8988T (cell line): ENCODE results near the gene MFNG.

ENCODE experiments used
- DNase-seq: peaks from one replicate; pipeline ENCODE4 v3.0.0; 2011

MFNG gene

DNA sequence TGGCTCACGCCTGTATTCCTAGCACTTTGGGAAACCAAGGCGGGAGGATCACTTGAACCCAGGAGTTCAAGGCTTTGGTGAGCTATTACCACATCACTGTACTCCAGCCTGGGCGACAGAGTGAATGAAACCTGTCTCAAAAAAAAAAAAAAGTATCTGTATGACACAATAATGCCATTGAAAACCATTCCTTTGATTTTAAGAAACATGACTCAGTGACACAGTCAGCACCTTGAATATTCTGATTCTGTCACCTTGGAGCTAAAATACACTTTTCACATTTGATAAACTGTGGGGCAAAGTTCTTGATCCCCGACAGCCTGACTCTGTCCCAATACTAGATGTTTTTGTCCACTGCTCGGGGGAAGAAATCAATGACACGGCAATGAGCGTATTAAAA lies 42.2 kb downstream of the MFNG start:
- no peak for DNase-seq

DNA sequence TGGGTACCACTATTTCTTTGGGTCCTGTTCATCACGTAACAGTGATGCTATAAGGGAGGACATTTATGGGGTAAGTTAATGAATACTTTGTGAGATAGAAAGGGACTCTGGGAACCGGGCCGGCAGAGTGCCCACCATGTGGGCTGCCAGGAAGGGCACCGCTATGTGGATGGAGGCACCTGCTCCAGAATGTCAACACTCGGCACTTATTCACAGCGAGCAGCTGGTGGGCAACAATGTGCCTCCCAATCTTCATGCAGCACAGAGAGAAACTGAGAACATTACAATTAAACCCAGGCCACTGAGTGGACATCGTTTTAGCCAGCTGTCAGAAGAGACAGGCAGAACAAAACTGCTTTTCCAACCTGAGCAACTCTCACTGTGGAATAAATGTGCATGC lies 43.1 kb downstream of the MFNG start:
- DNase-seq: no peak

DNA sequence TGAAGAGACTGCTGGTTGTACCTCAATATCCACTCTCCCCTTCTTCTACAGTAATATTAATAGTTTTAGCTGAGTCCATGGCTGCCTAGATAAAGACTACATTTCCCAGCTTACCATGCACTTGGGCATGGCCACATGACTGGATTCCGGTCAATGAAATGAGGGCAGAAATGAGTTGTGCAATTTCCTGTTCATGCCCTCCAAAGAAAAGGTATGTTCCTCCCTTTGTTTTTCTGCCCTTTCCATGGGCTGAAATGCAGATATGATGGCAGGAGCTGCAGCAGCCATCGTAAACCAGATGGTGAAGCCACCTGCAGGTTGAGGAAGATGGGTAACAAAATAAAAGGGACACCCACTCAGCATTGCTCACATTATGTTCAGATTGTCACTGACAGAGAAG lies 43.6 kb downstream of the MFNG start:
- peak; percentile 37 for DNase-seq

DNA sequence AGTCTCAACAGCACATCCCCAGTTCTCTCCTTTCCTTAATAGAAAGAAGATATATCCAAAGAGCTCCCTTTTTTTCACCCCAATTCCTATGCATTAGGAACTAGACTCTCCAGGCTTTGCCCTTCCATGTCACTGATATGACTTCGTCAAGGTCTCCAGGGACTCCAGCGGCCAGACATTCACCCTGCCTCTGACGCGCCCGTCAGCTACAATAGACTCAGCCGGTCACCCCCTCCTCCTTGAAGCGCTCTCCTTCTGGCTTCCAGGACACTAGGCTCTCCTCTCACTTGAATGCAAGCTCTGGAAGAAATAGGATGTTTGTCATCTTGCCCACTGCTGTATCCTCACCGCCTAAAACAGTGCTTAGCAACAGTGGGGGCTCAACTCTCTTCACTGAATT lies 44.0 kb downstream of the MFNG start:
- DNase-seq: no peak

DNA sequence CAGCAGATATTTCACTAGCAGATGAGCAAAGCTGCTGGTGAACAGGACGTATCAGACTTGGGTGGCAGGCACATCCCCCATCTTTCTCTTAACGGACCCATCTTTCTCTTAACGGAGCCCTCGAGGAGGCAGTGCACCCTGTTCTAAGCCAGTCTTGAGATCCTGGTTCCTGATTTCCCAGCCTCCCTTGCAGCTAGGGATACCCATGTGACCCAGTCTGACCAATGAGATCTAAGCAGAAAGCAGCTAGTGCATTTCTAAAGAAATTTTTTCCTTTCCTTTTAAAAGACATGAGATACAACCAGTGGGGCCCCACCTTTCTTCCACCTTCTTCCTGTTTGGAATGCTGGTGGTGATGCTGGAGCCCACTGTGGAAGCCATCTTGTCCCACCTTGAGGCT lies 45.3 kb downstream of the MFNG start:
- no peak for DNase-seq

DNA sequence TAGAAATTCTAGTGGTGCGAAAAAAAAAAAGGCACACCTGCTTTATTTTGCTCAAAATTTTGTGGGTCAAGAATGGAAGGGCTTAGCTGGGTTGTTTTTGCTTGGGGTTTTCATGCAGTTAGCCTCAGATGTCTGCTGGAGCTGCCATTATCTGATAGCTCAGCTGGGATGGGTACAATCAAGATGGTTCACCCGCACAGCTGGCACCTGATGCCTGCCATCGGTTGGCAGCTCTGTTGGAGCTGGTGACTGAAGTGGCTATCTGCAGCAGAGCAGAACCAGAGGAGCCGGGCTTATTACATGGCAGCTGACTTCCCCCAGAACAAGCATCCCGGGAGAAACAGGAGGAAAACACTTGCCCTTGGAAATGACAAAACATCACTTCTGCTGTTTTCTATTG lies 46.8 kb downstream of the MFNG start:
- DNase-seq: no peak

DNA sequence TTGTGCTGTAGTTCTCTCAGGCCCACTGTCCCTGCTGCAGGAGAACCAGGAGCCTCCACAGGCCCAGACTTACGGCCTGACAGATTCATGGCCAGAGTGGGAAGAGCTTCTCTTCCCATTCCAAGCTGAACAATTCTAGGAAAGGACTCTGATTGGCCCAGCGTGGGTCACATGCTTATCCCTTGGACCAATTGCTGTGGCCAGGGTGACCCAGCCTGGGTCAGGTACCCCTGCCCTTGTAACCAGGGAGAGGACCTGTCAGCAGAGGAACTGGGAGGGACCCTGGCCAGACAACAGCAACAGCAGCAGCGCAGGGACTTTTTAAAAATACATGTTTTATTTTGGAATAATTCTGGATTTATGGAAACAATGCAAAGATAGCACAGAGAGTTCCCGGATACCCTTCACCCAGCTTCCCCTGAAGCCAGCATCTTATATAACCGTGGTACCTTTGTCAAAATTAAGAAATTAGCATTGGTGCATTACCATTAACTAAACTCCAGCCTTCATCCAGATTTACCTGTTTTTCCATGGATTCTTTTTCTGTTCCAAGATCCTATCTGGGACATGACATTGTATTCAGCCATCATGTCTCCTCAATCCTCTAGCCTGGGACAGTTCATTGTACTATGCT lies 50.1 kb downstream of the MFNG start:
- DNase-seq: no peak

DNA sequence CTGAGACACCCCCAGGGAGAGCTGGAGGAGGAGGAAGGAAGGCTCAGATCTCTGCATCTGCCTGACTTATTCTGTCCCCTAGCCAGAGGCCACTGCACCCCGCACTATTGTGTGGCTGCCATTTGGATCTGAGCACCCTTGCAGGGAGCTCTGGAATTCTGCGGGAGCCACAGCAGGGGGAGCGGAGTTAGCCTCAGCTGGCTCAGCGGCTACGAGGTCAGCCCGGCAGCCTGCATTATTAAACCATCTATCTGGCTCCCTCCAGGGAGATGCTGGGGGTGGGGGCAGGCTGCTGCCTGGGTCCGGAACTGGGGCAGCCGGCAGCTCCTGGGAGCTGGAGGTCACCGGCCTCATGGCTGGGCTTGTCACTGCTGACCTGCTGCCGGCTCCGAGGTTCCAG lies 52.4 kb downstream of the MFNG start:
- no peak for DNase-seq

DNA sequence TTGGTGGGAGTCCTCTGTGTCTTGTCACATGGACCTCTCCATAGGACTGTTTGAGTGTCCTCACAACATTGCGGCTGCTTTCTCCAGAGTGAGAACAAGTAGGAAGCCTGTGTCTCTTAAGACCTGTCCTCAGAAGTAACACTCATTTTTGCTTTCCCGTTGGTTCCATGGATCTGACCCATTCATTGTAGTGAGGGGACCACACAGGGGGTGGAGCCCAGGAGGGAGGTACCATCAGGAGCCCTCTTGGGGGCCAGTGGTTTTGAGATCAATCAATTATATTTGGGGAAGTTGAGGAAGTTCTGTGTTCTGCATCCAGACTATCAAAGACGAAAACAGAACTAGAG lies 53.5 kb downstream of the MFNG start:
- no peak for DNase-seq

DNA sequence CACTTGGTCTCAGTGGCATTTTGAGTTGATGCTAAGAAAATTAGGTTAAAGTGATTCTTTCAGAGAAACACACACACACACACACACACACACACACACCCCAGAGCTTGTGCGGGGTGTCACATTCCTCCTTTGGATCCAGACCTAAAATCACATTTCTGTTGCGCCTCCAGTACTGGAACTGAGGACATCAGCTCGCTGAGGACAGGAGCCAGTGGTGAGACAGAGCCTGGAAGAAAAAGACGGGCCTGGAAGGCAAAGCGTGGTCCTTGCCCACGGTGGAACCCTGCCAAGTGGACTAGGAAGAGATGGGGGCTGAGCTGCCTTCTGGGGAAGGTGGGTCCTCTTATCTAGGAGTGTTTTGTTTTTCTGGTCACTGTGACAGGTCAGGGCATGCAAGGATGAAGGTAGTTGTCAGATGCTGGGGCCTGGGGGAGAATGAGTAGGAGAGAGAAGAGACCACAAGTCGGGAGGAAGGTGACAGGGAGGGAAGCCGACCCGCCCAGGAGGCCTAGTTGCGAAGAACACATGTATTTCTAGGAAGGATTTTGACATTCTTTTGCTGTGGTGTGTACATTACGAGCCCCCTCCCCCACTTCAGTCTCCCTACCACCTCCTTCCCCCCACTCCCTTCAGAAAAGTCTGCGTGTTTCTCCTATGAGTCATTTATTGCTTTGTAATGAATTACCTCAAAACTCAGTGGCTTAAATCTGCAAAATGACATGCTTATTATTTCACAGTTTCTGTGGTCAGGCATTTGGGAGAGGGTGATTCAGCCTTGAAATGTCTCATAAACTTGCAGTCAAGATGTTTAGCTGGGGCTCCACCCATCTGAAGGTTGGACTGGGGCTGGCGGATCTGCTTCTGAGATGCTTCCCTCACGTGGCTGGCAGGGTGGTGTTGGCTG lies 54.1 kb downstream of the MFNG start:
- DNase-seq: no peak

DNA sequence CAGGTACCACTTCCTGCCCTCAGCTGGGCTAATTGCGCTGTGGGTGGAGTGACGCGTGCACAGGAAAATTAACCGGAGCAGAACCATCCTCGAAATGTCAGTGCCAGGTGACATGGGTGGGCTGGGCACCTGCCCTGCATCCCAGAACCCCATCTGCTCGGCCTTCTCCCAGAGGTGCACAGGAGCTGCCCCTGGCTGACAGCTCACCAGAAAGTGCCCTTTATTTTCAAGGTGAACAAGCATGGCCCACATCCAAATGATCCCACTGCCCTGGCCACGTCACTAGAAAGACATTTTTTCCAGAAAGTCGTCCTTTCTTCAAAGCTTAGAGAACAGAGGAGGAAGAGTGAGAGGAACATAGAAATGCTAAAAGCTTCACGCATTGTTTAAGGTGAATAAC lies 54.8 kb downstream of the MFNG start:
- no peak for DNase-seq

DNA sequence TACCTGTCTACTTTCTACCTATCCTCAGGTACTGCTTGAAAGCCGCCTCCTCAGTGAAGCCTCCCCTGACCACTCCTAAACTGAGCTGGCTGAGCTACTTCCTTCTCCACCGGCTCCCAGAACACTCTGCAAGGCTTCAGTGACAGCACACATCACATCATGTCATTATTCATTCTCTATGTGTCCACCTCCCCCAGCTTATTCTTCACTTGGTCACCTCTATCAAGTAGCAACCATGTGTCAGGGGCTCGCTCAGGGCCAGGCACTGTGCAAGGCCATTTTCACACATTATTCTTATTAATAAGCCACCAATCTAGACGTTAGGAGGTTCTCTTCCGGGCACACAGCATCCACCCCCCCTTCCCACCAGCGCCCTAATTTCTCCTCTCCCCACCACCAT lies 55.2 kb downstream of the MFNG start:
- DNase-seq: no peak

DNA sequence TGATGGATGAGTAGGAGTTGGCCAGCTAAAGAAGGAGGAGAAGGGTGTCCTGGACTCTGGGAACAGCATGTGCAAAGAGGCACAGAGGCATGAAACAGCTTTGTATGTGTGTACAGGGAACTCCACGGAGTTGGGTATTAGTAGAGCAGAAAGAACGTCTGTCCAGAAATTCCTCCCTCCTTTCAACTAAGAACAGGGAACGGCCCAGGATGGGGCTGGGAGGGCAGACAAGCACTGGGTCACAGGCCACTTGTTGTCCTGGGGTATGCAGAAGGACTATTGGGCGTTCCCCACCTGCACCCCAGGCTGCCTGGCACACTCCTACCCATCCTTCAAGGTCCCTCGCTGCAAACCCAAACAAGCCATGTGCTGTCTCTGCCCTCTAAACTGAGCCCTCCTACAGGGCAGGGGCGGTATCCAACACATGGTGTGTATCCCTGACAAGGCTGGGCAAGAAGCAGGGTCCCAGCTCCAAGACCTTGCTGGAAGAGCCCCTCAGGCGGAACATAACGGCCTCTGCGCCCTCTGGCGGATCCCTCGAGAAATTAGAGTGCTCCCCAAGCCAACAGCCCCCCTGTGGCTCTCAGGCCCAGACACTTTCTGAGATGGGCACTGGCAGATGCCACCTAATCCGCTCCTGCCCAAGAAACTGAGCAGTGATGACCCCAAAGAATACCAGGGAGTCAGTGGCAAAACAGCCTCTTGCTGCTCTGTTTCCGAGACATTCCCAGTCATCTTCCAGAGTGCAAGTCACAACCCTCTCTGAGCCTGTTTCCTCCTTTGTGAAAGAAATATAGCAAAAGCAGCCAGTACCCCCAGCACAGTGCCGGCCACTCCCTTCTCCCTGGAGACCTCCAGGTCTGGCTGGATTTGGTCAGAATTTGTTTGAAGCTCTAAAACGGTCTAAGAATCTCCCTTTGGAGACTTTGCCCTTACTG lies 57.3 kb downstream of the MFNG start:
- DNase-seq: peak; percentile 65

DNA sequence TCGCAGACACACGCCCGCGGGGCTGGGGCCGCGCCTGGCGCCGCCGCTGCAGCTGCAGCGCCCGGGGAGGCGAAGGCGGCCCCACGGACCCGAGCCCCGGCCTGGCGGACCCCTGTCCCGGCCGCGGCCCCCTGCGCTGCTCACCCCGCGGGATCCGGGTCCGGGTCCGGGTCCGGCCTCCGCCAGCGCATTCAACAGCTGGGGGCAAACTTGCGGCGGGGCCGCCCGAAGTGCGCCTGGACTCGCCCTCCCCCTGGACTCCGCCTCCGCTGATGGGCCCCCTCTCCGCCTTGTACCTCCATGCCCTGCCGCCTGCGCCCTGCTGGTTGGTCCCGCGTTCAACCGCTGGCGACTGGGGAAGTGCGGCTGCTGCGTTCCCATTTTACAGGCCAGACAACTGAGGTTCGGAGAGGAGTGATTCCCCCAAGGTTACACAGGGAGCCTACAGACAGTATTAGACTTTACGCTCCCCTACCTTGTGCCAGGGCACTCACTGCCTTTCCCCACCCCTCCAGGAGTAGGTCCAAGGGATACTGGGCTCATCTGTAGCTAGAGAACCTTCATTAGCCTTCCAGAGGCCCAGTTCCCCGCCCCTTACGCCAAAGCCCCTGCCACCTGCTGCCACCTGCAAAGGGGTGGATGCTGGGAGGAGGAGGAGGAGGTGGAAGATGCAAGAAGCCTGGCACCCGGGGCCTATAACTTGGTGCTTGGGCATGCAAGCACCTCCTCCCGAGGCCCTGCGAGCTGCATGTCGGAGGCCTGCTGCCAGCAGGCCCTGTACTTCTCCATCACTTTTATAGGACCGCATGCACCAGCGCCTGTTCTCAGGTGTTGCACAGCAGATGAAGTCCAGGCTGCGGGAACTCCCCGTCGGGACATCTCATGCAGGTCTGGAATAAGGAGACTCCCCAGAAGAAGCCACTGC lies 58.2 kb downstream of the MFNG start:
- DNase-seq: no peak

DNA sequence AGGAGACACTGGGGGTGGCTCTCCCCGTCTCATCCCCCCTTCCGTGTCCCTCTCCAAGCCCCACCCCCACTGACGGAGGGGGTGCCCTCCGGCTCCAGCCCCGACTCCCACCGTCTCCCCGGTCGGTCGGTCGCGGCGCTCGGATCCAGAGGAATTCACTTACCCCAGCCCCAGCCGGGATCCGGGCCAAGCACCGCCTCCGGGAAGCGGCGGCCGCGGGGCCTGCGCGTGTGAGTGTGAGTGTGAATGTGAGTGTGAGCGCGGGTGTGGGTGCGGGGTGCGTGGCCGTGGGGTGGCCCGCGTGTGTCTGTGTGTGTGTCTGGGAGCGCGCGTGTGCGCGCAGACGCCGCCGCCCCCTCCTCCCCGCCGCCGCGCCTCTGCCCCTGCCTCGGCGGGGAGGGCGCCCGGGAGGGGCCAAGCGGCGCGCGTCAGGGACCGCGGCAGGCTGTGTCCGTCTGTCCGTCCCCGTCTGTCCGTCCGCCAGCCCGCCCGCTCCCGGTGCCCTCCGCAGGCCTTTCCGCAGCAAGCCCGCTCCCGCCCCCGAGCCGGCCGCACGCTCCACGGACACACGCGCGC lies 59.0 kb downstream of the MFNG start, which contains the start of gene ELFN2:
TSS of gene ELFN2 (minus strand) at position 345 of the 576 bp plus-strand sequence. CDS start 51,945 bp downstream, outside the sequence.
- peak; percentile 66 for DNase-seq

DNA sequence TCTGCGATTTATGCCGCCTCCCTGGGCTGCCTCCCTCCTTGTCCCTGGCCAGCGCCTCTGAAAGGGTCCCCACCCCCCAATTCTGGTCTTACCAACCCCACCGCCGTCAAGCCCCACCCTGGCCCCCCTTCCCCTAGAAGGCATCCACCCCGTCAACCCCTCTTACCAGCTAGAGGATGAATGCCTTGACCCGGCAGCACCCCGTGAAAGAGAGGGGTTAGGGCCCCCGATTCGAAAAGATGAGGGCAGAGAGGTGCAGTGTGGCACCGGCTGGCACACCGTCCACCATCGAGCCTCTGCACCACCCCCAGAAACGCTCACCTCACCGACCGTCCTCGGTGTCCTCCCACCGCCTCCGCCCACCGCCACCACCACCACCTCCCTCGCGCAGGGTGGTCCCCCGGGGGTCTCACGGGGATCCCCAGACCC lies 59.5 kb downstream of the MFNG start:
- no peak for DNase-seq

DNA sequence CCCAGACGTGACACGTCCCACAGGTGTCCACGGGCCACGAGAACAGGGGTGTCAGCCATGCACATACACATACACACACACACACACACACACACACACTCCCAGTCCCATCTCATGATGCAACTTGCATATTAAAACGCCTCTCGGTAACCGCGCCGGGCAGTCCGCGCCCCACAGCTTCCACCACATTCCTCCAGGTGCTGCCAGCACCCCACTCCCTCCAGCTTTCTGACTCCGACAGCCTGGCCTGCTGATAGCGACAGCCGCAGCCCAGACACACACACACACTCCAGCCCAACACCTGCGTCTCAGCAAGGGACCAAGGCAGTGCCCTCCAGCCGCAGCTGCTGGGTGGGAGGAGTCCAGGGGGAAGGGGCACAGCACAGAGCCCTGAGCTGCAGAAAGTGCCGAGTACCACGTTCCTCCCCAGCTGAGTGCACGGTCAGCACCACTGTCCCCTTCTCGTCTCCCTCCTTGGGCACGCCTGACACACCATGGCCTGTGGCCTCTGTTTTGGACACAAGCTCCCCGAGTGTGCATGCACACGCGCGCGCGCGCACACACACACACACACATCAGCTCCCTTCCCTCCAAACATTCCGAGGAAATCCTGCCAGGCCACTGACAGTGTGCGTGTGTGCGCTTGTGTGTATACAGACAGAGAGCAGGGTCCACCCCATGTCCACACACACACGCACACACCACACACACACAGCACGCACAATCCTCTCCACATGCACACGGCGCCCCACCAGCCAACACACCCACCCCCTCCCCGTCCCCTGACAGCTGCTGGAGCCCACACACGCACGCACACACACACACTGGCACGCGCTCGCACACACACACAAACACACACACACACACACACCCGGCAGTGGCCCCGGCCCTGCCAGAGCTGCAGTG lies 60.1 kb downstream of the MFNG start:
- DNase-seq: no peak

DNA sequence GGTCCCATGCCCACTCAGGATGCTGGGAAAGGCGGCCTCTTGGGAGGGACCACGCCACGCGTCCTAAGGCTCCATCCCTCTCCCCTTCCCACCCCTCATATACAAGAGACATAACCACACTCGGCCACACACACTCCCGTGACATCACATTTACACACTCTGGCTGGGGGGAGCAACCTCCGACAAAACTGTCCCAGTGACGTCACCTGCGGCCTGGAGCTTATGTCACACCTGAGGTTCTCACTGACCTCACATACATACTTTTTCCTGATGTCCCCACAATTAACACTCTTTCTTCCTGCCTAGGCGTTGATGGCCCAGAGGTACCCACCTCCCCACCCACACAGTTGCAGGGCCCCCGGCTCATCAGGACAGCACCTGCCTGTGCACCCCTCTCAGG lies 60.8 kb downstream of the MFNG start:
- DNase-seq: no peak

DNA sequence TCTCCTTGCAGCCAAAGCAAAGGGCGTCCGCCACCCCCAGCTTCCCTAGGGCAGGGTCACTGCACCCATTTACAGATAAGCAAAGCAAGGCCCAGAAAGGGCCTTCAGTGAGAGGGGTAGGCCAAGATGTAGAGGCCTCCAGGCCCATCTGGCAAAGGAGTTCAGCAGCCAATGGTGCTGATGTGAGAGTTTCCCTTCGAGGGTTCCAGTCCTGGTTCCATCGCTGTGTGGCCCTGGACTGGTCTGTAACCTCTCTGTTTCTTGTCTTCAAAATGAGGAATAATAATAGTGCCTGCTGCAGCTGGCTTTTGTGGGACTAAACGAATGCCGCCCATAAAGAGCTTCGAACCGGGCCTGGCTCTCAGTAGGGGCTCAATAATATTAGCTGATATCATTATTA lies 62.9 kb downstream of the MFNG start:
- no peak for DNase-seq

DNA sequence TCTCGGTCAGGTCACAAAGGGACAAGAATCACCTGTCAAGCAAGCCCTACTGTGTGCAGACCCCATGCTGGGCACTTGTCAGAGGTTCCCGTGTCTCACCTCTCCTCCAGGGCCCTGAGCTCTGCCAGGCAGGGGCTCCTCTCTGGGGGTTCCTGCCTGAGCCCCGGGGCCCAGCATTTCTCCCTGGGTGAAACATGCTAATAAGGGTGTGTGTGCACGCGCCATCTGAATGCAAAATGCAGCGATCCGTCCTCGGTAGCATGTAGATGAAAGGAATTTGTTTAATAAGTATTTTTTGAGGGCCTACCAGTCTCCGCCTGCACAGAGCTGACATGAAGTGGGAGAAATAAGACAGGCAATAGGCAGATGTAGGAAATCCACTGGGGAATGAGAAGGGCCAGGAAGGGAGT lies 64.7 kb downstream of the MFNG start:
- peak; percentile 17 for DNase-seq
